Adrenal gland (tissue), 12 donors: ENCODE results near the gene NAT8L. TPM values are rescaled to one million over a fixed set of nuclear protein-coding genes. Genes with fewer than 3 reads are reported as not detected.

Experiments used
- DNase-seq, 7 donors: peaks; one replicate each; pipeline ENCODE4 v3.0.0-alpha.2; 2019 to 2020
- H3K27ac ChIP-seq, 5 donors: fragments of 200-600 bp; sonication (generic) in 4 of 5; 1 replicate in 3 of 5; 2 replicates in 2 of 5; pipeline versions ENCODE4 v1.5.1 to v1.8.0; 2016 to 2020; ENCODE audit warnings: mild to moderate bottlenecking in 1 of 5
- H3K27me3 ChIP-seq: fragments of 200-600 bp; 2 replicates; pipeline ENCODE4 v1.8.0; 2021
- H3K36me3 ChIP-seq, 2 donors: fragments of 200-600 bp; replicated peaks in 1 of 2; 1 replicate in 1 of 2; 2 replicates in 1 of 2; pipeline versions ENCODE4 v1.5.1 to v1.8.0; 2018 to 2022
- H3K4me1 ChIP-seq, 2 donors: fragments of 200-600 bp; replicated peaks in 1 of 2; 1 replicate in 1 of 2; 2 replicates in 1 of 2; pipeline versions ENCODE4 v1.5.1 to v1.8.0; 2018 to 2021
- H3K4me3 ChIP-seq, 4 donors: fragments of 200-600 bp; sonication (generic) in 3 of 4; one replicate each; pipeline ENCODE4 v1.5.1; 2016 to 2018
- H3K9me3 ChIP-seq, 3 donors: fragments of 200-600 bp; sonication (generic) in 1 of 3; replicated peaks in 1 of 3; 1 replicate in 2 of 3; 2 replicates in 1 of 3; pipeline versions ENCODE4 v1.5.1 to v1.8.0; 2016 to 2021
- CTCF ChIP-seq, 6 experiments: fragments of 450-650 bp in 4 of 6; fragments of 200-600 bp in 2 of 6; sonication (generic) in 1 of 6; IDR thresholded peaks; 1 replicate in 5 of 6; 2 replicates in 1 of 6; pipeline versions ENCODE4 v1.5.1 to v1.8.0; 2016 to 2021; ENCODE audit warnings: antibody characterized with exemption in 6 of 6, mild to moderate bottlenecking in 2 of 6, moderate library complexity in 1 of 6
- POLR2A ChIP-seq, 2 donors: fragments of 450-650 bp; IDR thresholded peaks; one replicate each; pipeline ENCODE4 v1.6.1; 2017; ENCODE audit warnings: antibody characterized with exemption in 2 of 2, mild to moderate bottlenecking in 2 of 2, moderate library complexity in 1 of 2
- WGBS, 4 donors: extraction: QIAGEN DNeasy Blood & Tissue Kit in 2 of 4; methylation state at CpG; one replicate each; pipeline versions ENCODE4 v1.1.5 to v1.1.7; 2013 to 2017; 5-methylcytosine and 5-hydroxymethylcytosine counted together
- intact Hi-C, 2 donors: fragments of 100-400 bp; cut with DNase I; formaldehyde crosslinking; loops; one replicate each; pipeline versions ENCODE4 v1.14.1 to v1.15.0; 2022 to 2023
- polyA plus RNA-seq, 3 donors: library from polyadenylated mRNA; stranded (reverse); fragments of 200-250 nt in 2 of 3; fragments of 350-450 nt in 1 of 3; fragmentation: Illumina TruSeq in 1 of 3; extraction: RNeasy Lipid Tissue Mini Kit (QIAGEN cat#74804) in 1 of 3; gene quantifications; one replicate each; pipeline ENCODE4 v1.2.3, GENCODE V29; 2013 to 2014
- total RNA-seq, 9 donors: library from RNA; depleted of rRNA in 4 of 9; stranded (reverse); fragments of >200 nt in 4 of 9; fragments of 120-200 nt in 1 of 9; fragmentation: NEBNext Ultra II Directional in 1 of 9; extraction: Animal tissue kit (Norgen Biotek cat#: 25700) in 1 of 9; gene quantifications; one replicate each; pipeline versions ENCODE4 v1.1.0 to v1.2.4, GENCODE V29; 2013 to 2023
- donor health status: healthy with polysubstance abuse.
- donor health status: Bipolar disorder and iron deficiency.
- donor health status: DM: yes; HTN: yes; CAD: no.
- donor health status: DM: no; HTN: no; CAD: no.
- donor health status: DM: no; HTN: no; CAD: no.
- donor health status: DM: yes; HTN: yes; CAD: no.

NAT8L gene
- total and polyA plus RNA-seq, 12 donors = 0.18 to 1.6 (median 0.49) TPM

- Histone ChIP-seq H3K27me3 (no peaks in the 10 kb centered on the region), H3K4me3 (no peak overlapping the region), H3K9me3 (peaks cover 0 to 16% (median 9%) of the 10 kb centered on the region in 3 donors), H3K4me1 (no peaks in the 10 kb centered on the region), H3K27ac (no peak overlapping the region), H3K36me3 (no peaks in the 10 kb centered on the region)
- DNase-seq = no peak
- TF ChIP-seq POLR2A (IDR thresholded peaks at IDR 0.05) = no peak
- TF ChIP-seq CTCF (IDR thresholded peaks at IDR 0.05) = no peak
- 74 to 87% (median 80%) methylated on average over 2 of the region's 2 CpGs for WGBS, 4 donors
- intact Hi-C loops = no loop called here
Measured at GRCh38 chr4:2103843-2104547, 44.9 kb downstream of the NAT8L start.

- TF ChIP-seq CTCF (IDR thresholded peaks at IDR 0.05) (no peak), POLR2A (IDR thresholded peaks at IDR 0.05) (no peak)
- no peak overlapping the region for H3K27ac ChIP-seq
- WGBS, 4 donors = 72 to 77% (median 74%) methylated on average over 8 to 9 of the region's 9 CpGs
- no peaks in the 10 kb centered on the region for H3K36me3 ChIP-seq
- no peaks in the 10 kb centered on the region for H3K27me3 ChIP-seq
- DNase-seq = no peak
- H3K4me1 ChIP-seq = no peaks in the 10 kb centered on the region
- intact Hi-C loops = no loop called here
- H3K9me3 ChIP-seq = peaks cover 0 to 16% (median 9%) of the 10 kb centered on the region in 3 donors
- no peak overlapping the region for H3K4me3 ChIP-seq
Measured at GRCh38 chr4:2104556-2105345, 45.6 kb downstream of the NAT8L start.

GRCh38 chr4:2105559-2105958 lies 46.4 kb downstream of the NAT8L start:
- H3K9me3 ChIP-seq = peaks cover 0 to 16% (median 9%) of the 10 kb centered on the region in 3 donors
- H3K36me3 ChIP-seq = no peaks in the 10 kb centered on the region
- no peaks in the 10 kb centered on the region for H3K27me3 ChIP-seq
- no peak overlapping the region for H3K4me3 ChIP-seq
- intact Hi-C loops = no loop called here
- DNase-seq = no peak
- no peaks in the 10 kb centered on the region for H3K4me1 ChIP-seq
- no peak overlapping the region for H3K27ac ChIP-seq
- no peak for TF ChIP-seq CTCF (IDR thresholded peaks at IDR 0.05)
- no peak for TF ChIP-seq POLR2A (IDR thresholded peaks at IDR 0.05)
- WGBS, 4 donors = 90 to 100% (median 95%) methylated on average over 1 of the region's 1 CpG

GRCh38 chr4:2116687-2117400 lies 57.7 kb downstream of the NAT8L start:
- DNase-seq = no peak
- H3K27me3 ChIP-seq = no peaks in the 10 kb centered on the region
- H3K4me3 ChIP-seq = no peak overlapping the region
- intact Hi-C loops = no loop called here
- no peaks in the 10 kb centered on the region for H3K36me3 ChIP-seq
- no peaks in the 10 kb centered on the region for H3K4me1 ChIP-seq
- TF ChIP-seq POLR2A (IDR thresholded peaks at IDR 0.05) (no peak), CTCF (IDR thresholded peaks at IDR 0.05) (no peak)
- 84 to 92% (median 88%) methylated on average over 6 of the region's 6 CpGs for WGBS, 4 donors
- no peaks in the 10 kb centered on the region for H3K9me3 ChIP-seq
- H3K27ac ChIP-seq = no peak overlapping the region
